ENCODE data around the gene TCF7L1.

Gene TCF7L1

GRCh38 chr2:85215081-85215447, 81.9 kb downstream of the TCF7L1 start:
- no peak for DNase-seq (ENCODE audit: extremely low read depth, low read depth)
- no peak overlapping the region for H3K4me3 ChIP-seq (replicated peaks; ENCODE audit: low read depth, low read length)
- no peak for TF ChIP-seq CTCF (IDR thresholded peaks at IDR 0.05; ENCODE audit: low read depth, low read length, missing control alignments)

GRCh38 chr2:85215448-85216401, 82.5 kb downstream of the TCF7L1 start:
- peak; percentile 89 for DNase-seq (ENCODE audit: extremely low read depth, low read depth)
- no peak overlapping the region for H3K4me3 ChIP-seq (replicated peaks; ENCODE audit: low read depth, low read length)
- TF ChIP-seq CTCF (IDR thresholded peaks at IDR 0.05; ENCODE audit: low read depth, low read length, missing control alignments), result no peak

- H3K4me3 ChIP-seq (replicated peaks; ENCODE audit: low read depth, low read length), result no peak overlapping the region
- TF ChIP-seq CTCF (IDR thresholded peaks at IDR 0.05; ENCODE audit: low read depth, low read length, missing control alignments), result no peak
- no peak for DNase-seq (ENCODE audit: extremely low read depth, low read depth)
Observed at GRCh38 chr2:85216927-85217326, 83.7 kb downstream of the TCF7L1 start.

- TF ChIP-seq CTCF (IDR thresholded peaks at IDR 0.05; ENCODE audit: low read depth, low read length, missing control alignments), result no peak
- DNase-seq (ENCODE audit: extremely low read depth, low read depth), result peak; percentile 86
- H3K4me3 ChIP-seq (replicated peaks; ENCODE audit: low read depth, low read length), result no peak overlapping the region
Observed at GRCh38 chr2:85221067-85221691, 88.0 kb downstream of the TCF7L1 start.

GRCh38 chr2:85222792-85223191, 89.6 kb downstream of the TCF7L1 start:
- TF ChIP-seq CTCF (IDR thresholded peaks at IDR 0.05; ENCODE audit: low read depth, low read length, missing control alignments), result no peak
- no peak overlapping the region for H3K4me3 ChIP-seq (replicated peaks; ENCODE audit: low read depth, low read length)
- no peak for DNase-seq (ENCODE audit: extremely low read depth, low read depth)

GRCh38 chr2:85226783-85227182, 93.6 kb downstream of the TCF7L1 start:
- no peak for TF ChIP-seq CTCF (IDR thresholded peaks at IDR 0.05; ENCODE audit: low read depth, low read length, missing control alignments)
- no peak overlapping the region for H3K4me3 ChIP-seq (replicated peaks; ENCODE audit: low read depth, low read length)
- no peak for DNase-seq (ENCODE audit: extremely low read depth, low read depth)
